B cell (primary cell): Measurements from ENCODE around the gene MED27.

Experiments
- EZH2 ChIP-seq: IDR thresholded peaks from 2 replicates; pipeline ENCODE4 v1.6.1; 2012; ENCODE audit warnings: borderline replicate concordance, low read depth, mild to moderate bottlenecking, moderate library complexity, low read length; ENCODE audit not compliant: insufficient read depth, poor library complexity, severe bottlenecking
- TF ChIP-seq, protein P1 (sequence below): fragments of 200-600 bp; IDR thresholded peaks from one replicate; pipeline ENCODE4 v1.8.0; 2022; ENCODE audit warnings: antibody characterized with exemption, mild to moderate bottlenecking

- TF ChIP-seq, protein P1, sequence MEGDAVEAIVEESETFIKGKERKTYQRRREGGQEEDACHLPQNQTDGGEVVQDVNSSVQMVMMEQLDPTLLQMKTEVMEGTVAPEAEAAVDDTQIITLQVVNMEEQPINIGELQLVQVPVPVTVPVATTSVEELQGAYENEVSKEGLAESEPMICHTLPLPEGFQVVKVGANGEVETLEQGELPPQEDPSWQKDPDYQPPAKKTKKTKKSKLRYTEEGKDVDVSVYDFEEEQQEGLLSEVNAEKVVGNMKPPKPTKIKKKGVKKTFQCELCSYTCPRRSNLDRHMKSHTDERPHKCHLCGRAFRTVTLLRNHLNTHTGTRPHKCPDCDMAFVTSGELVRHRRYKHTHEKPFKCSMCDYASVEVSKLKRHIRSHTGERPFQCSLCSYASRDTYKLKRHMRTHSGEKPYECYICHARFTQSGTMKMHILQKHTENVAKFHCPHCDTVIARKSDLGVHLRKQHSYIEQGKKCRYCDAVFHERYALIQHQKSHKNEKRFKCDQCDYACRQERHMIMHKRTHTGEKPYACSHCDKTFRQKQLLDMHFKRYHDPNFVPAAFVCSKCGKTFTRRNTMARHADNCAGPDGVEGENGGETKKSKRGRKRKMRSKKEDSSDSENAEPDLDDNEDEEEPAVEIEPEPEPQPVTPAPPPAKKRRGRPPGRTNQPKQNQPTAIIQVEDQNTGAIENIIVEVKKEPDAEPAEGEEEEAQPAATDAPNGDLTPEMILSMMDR: no peak
- TF ChIP-seq EZH2: no peak
Measured at GRCh38 chr9:131934673-131935072, 145.0 kb downstream of the MED27 start.
